Thyroid gland (tissue), 4 donors: ENCODE data around the gene C2orf66. TPM values are rescaled to one million over a fixed set of nuclear protein-coding genes. Genes with fewer than 3 reads are reported as not detected.

Experiments used
- DNase-seq, 2 donors: peaks; one replicate each; pipeline ENCODE4 v3.0.0-alpha.2; 2019
- H3K27ac ChIP-seq, 3 donors: fragments of 200-600 bp; sonication (generic); 1 replicate in 2 of 3; 2 replicates in 1 of 3; pipeline ENCODE4 v1.5.1; 2016 to 2019; ENCODE audit warnings: mild to moderate bottlenecking in 1 of 3, moderate library complexity in 1 of 3
- H3K27me3 ChIP-seq: fragments of 200-600 bp; sonication (generic); one replicate; pipeline ENCODE4 v1.5.1; 2019
- H3K36me3 ChIP-seq, 2 donors: fragments of 200-600 bp; sonication (generic); one replicate each; pipeline ENCODE4 v1.5.1; 2016 to 2019
- H3K4me1 ChIP-seq, 2 donors: fragments of 200-600 bp; sonication (generic); one replicate each; pipeline ENCODE4 v1.5.1; 2017 to 2019
- H3K4me3 ChIP-seq, 3 donors: fragments of 200-600 bp; sonication (generic); replicated peaks in 1 of 3; 1 replicate in 2 of 3; 2 replicates in 1 of 3; pipeline ENCODE4 v1.5.1; 2016; ENCODE audit warnings: mild to moderate bottlenecking in 1 of 3
- H3K9me3 ChIP-seq: fragments of 200-600 bp; sonication (generic); one replicate; pipeline ENCODE4 v1.5.1; 2017
- POLR2A ChIP-seq, 2 donors: fragments of 450-650 bp; IDR thresholded peaks; one replicate each; pipeline ENCODE4 v1.6.1; 2017; ENCODE audit warnings: antibody characterized with exemption in 2 of 2, mild to moderate bottlenecking in 2 of 2, moderate library complexity in 1 of 2
- WGBS, 2 donors: methylation state at CpG; one replicate each; pipeline ENCODE4 v1.1.5; 2017; 5-methylcytosine and 5-hydroxymethylcytosine counted together
- intact Hi-C: fragments of 100-400 bp; cut with DNase I; formaldehyde crosslinking; loops from one replicate; pipeline ENCODE4 v1.15.1; 2023
- total RNA-seq, 4 donors: library from RNA; depleted of rRNA; stranded (reverse); fragments of >200 nt; gene quantifications; one replicate each; pipeline ENCODE4 v1.2.3, GENCODE V29; 2016
- TF ChIP-seq, protein P1 (sequence below), 6 experiments: fragments of 200-600 bp in 3 of 6; fragments of 450-650 bp in 3 of 6; sonication (generic) in 3 of 6; IDR thresholded peaks; one replicate each; pipeline ENCODE4 v1.5.1; 2016 to 2019; ENCODE audit warnings: antibody characterized with exemption in 6 of 6, mild to moderate bottlenecking in 2 of 6, inconsistent platforms in 1 of 6, moderate library complexity in 1 of 6

The C2orf66 gene
- total RNA-seq, 4 donors from 2014 or later: not detected

DNA sequence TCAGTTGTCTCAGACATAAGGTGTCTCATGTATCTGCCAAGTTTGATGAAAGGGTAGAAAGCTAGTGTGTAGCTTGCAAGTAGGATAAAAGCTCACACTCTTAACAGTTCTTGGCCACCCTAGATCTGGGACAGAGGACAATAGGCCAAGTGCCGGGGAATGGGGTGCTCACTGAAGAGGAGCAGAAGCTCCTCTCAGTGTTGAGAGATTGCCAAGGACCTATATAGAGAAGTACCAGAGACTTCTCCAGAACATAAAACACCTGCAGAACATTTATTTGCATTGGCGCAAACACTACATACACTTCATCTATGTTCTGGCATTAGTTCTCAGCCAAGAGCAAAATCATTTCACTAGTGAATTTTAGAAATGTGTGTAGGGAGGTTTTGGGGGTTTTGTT, 6.8 kb downstream of the C2orf66 start:
- intact Hi-C loops: no loop called here
- no peak overlapping the region for H3K27ac ChIP-seq
- H3K4me3 ChIP-seq: no peak overlapping the region
- H3K4me1 ChIP-seq: peaks cover 9 to 16% of the 10 kb centered on the region in 2 donors
- DNase-seq: no peak
- no peaks in the 10 kb centered on the region for H3K27me3 ChIP-seq
- TF ChIP-seq, protein P1, sequence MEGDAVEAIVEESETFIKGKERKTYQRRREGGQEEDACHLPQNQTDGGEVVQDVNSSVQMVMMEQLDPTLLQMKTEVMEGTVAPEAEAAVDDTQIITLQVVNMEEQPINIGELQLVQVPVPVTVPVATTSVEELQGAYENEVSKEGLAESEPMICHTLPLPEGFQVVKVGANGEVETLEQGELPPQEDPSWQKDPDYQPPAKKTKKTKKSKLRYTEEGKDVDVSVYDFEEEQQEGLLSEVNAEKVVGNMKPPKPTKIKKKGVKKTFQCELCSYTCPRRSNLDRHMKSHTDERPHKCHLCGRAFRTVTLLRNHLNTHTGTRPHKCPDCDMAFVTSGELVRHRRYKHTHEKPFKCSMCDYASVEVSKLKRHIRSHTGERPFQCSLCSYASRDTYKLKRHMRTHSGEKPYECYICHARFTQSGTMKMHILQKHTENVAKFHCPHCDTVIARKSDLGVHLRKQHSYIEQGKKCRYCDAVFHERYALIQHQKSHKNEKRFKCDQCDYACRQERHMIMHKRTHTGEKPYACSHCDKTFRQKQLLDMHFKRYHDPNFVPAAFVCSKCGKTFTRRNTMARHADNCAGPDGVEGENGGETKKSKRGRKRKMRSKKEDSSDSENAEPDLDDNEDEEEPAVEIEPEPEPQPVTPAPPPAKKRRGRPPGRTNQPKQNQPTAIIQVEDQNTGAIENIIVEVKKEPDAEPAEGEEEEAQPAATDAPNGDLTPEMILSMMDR (IDR thresholded peaks at IDR 0.05): no peak
- no peak for TF ChIP-seq POLR2A (IDR thresholded peaks at IDR 0.05)
- 71 to 90% methylated on average over 2 of the region's 2 CpGs for WGBS, 2 donors
- H3K9me3 ChIP-seq: no peaks in the 10 kb centered on the region
- H3K36me3 ChIP-seq: no peaks in the 10 kb centered on the region

DNA sequence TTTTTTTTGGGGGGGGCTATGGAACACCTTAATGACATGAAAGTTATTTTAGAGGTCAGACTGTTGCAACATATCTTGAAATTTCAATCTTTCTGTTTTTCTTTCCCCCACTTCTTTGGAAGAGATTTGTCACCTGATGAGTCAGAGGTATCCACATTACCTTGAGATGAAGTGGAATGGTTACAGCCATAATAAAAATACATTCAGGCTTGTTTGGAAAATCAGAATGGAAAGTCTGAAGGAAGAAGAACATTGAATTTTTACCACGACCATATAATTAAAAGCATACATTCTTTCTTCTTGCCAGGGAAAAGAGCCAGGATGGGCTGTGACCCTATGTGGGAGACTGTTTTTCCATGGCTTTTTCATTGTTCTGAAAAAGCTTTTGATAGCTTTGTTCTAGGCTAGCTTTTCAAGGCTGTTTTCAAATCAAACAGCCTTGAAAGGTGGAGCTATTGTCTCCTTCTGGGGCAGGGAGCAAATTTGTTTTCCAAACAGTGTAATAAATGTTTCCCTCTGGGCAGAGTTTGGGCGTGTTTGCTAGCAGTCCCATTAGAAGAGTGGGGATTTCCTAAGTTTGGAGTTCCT, 7.4 kb downstream of the C2orf66 start:
- peaks cover 2 to 6% of the 10 kb centered on the region in 2 donors for H3K36me3 ChIP-seq

DNA sequence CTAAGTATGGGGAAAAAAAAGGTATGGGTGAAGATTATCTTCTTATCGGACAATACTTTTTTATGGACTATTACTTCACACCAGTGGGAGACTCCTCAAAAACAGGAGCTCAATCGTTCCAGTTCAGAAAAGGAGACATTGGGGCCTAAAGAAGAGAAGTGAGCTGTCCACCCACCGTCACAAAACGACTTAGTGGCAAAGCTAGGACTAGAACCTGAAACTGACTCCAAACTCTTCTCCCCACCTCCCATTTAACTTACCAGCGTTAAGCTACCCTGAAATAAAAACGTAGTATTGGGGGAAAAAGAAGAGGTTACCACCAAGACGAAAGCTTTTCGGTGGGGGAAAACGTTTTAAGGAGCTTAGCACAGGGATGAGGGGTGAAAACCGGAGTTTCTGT, 10.2 kb downstream of the C2orf66 start:
- 7 to 8% methylated on average over 10 of the region's 10 CpGs for WGBS, 2 donors

More for the DNA sequence above, 7.4 kb downstream of the C2orf66 start:
- no peaks in the 10 kb centered on the region for H3K27me3 ChIP-seq
- TF ChIP-seq, protein P1 (IDR thresholded peaks at IDR 0.05): no peak
- TF ChIP-seq POLR2A (IDR thresholded peaks at IDR 0.05): no peak
- no peak overlapping the region for H3K27ac ChIP-seq
- no peak for DNase-seq
- H3K9me3 ChIP-seq: no peaks in the 10 kb centered on the region
- peaks cover 9 to 16% of the 10 kb centered on the region in 2 donors for H3K4me1 ChIP-seq
- 28 to 41% methylated on average over 2 of the region's 2 CpGs for WGBS, 2 donors
- H3K4me3 ChIP-seq: no peak overlapping the region
- intact Hi-C loops: no loop called here

DNA sequence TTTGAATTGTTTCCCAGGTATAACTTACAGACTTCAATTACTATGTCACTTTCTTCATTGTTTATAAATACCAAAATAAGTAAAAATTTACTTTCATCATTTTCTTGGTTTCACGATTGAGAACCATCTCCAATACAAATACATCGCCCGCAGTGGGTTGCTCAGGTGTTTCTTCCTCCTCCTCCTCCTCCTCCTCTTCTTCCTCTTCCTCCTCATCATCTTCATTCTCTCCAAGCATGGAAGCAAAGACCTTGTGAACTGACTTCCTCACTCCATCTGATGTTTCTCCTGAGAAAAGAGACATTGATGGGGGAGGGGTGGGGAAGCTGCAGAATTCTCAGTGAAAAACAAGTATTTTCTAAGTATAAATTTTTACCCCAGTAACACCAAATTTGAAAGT, 16.3 kb downstream of the C2orf66 start:
- TF ChIP-seq POLR2A (IDR thresholded peaks at IDR 0.05): no peak
- TF ChIP-seq, protein P1 (IDR thresholded peaks at IDR 0.05): no peak
- Histone ChIP-seq H3K9me3 (no peaks in the 10 kb centered on the region), H3K27ac (no peak overlapping the region), H3K36me3 (peaks cover 29 to 57% of the 10 kb centered on the region in 2 donors), H3K4me1 (peaks cover 0 to 1% of the 10 kb centered on the region in 2 donors), H3K27me3 (no peaks in the 10 kb centered on the region), H3K4me3 (no peak overlapping the region)
- 93 to 95% methylated on average over 3 of the region's 3 CpGs for WGBS, 2 donors
- DNase-seq: no peak
- intact Hi-C loops: no loop called here

More for the DNA sequence above, 10.2 kb downstream of the C2orf66 start:
- Histone ChIP-seq H3K9me3 (no peaks in the 10 kb centered on the region), H3K4me1 (peaks cover 9 to 16% of the 10 kb centered on the region in 2 donors), H3K4me3 (peak overlapping the region; percentile 46 to 63 (median 47)), H3K36me3 (peaks cover 10 to 11% of the 10 kb centered on the region in 2 donors), H3K27ac (peak overlapping the region in 2 of 3 donors; percentile 76 to 81), H3K27me3 (no peaks in the 10 kb centered on the region)
- TF ChIP-seq, protein P1 (IDR thresholded peaks at IDR 0.05): no peak
- no peak for TF ChIP-seq POLR2A (IDR thresholded peaks at IDR 0.05)
- intact Hi-C loops: no loop called here
- no peak for DNase-seq

DNA sequence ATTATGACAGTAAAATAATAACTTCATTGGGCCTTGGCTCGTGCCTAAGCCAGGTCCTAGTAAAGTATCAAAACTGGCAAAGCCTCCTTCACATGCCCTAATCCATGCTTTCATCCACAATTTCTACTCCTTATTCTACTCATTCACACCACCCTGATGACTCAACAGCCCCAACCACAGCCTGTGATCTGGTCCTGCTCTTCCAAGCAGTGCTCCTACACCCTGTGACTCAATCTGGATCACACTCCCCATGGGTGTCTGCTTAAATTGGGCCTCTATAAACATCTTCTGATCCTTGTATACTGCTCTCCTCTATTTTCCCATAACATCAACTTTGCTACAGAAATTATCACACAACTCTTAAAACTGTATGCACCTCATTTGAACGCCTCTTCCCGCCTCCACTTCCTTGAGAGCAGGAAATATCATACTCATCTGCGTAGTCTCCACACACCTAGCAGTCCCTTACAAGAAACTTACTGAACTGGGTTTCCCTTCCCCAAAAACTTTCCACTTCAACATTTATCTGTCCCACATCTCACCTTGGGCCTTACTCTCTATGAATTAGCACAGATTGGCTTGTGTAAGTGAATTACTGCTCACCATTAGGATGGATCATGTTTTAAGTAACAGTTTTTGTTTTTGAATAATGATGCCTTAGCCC, 25.6 kb downstream of the C2orf66 start:
- WGBS, 2 donors: 91 to 96% methylated on average over 4 of the region's 4 CpGs
- intact Hi-C loops: no loop called here
- H3K36me3 ChIP-seq: peaks cover 38 to 46% of the 10 kb centered on the region in 2 donors

More for the DNA sequence above, 25.6 kb downstream of the C2orf66 start:
- TF ChIP-seq, protein P1 (IDR thresholded peaks at IDR 0.05): no peak
- TF ChIP-seq POLR2A (IDR thresholded peaks at IDR 0.05): no peak
- DNase-seq: no peak
- Histone ChIP-seq H3K4me3 (no peak overlapping the region), H3K4me1 (no peaks in the 10 kb centered on the region), H3K27me3 (no peaks in the 10 kb centered on the region), H3K27ac (no peak overlapping the region), H3K9me3 (no peaks in the 10 kb centered on the region)
